Measurements from ENCODE around the gene CLDN3. TPM values are rescaled to one million over a fixed set of nuclear protein-coding genes. Genes with fewer than 3 reads are reported as not detected.

Gene CLDN3
- total and polyA plus RNA-seq, 9 of the 15 experiments (the other 6 are each of a cell fraction or from before 2014, with no cell fraction given): 0.29 TPM; not detected in 8

- TF ChIP-seq HNRNPLL (IDR thresholded peaks at IDR 0.05; ENCODE audit: low read depth, low read length, poor library complexity, severe bottlenecking) (no peak), SIX5 (IDR thresholded peaks at IDR 0.05; ENCODE audit: borderline replicate concordance in 1 of 2, insufficient read depth in 1 of 2, low read depth in 1 of 2, low read length in 2 of 2) (no peak), ZNF398 (CRISPR knock-in tag; IDR thresholded peaks at IDR 0.05) (no peak), ZNF436 (CRISPR knock-in tag; IDR thresholded peaks at IDR 0.05) (no peak), POLR3A (IDR thresholded peaks at IDR 0.05; ENCODE audit: borderline replicate concordance, extremely low read depth, insufficient read depth, insufficient read length) (no peak), MYBL2 (IDR thresholded peaks at IDR 0.05; ENCODE audit: low read depth) (no peak), MYBL2 (CRISPR knock-in tag; IDR thresholded peaks at IDR 0.05; ENCODE audit: borderline replicate concordance) (no peak), FIP1L1 (IDR thresholded peaks at IDR 0.05; ENCODE audit: low read depth, low read length, poor library complexity, severe bottlenecking) (no peak), THRAP3 (IDR thresholded peaks at IDR 0.05; ENCODE audit: borderline replicate concordance) (no peak), ESRRA (IDR thresholded peaks at IDR 0.05; ENCODE audit: borderline replicate concordance, low read depth) (peak; percentile 24; the same call in 1 of the 2 replicates), THAP12 (CRISPR knock-in tag; IDR thresholded peaks at IDR 0.05) (no peak), PHB2 (IDR thresholded peaks at IDR 0.05; ENCODE audit: low read depth) (no peak), ATF1 (CRISPR knock-in tag; IDR thresholded peaks at IDR 0.05) (no peak), ATF1 (tag; IDR thresholded peaks at IDR 0.05) (0 out of 2 replicates have a peak, but pooled peaks have one; percentile 11), ARID2 (IDR thresholded peaks at IDR 0.05) (no peak), FOXP4 (CRISPR knock-in tag; IDR thresholded peaks at IDR 0.05; ENCODE audit: borderline replicate concordance) (no peak), ZNF408 (CRISPR knock-in tag; IDR thresholded peaks at IDR 0.05; ENCODE audit: low read depth) (no peak), KAT7 (CRISPR knock-in tag; IDR thresholded peaks at IDR 0.05; ENCODE audit: borderline replicate concordance) (no peak), HMG20B (CRISPR knock-in tag; IDR thresholded peaks at IDR 0.05) (no peak)
- TF ChIP-seq, protein P1, sequence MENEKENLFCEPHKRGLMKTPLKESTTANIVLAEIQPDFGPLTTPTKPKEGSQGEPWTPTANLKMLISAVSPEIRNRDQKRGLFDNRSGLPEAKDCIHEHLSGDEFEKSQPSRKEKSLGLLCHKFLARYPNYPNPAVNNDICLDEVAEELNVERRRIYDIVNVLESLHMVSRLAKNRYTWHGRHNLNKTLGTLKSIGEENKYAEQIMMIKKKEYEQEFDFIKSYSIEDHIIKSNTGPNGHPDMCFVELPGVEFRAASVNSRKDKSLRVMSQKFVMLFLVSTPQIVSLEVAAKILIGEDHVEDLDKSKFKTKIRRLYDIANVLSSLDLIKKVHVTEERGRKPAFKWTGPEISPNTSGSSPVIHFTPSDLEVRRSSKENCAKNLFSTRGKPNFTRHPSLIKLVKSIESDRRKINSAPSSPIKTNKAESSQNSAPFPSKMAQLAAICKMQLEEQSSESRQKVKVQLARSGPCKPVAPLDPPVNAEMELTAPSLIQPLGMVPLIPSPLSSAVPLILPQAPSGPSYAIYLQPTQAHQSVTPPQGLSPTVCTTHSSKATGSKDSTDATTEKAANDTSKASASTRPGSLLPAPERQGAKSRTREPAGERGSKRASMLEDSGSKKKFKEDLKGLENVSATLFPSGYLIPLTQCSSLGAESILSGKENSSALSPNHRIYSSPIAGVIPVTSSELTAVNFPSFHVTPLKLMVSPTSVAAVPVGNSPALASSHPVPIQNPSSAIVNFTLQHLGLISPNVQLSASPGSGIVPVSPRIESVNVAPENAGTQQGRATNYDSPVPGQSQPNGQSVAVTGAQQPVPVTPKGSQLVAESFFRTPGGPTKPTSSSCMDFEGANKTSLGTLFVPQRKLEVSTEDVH (IDR thresholded peaks at IDR 0.05; ENCODE audit: low read depth, partially characterized antibody): peak; percentile 39
Observed at GRCh38 chr7:73811760-73812168, 41.7 kb upstream of the CLDN3 start (continued).
